Activated T-helper 2 cell treated with anti-CD3 and anti-CD28 coated beads, Interferon-gamma antibody, Interleukin-2, Interleukin-4, amounts not matched to agents 10 μg/mL and 5 μg/mL and 100 μg/mL, durations not matched to agents 14 hours and 24 hours and 36 hours (primary cell): ENCODE results near the gene TMED8. TPM values are rescaled to one million over a fixed set of nuclear protein-coding genes. Genes with fewer than 3 reads are reported as not detected.
"Not testable (repeated sequence)": the region's sequence is repeated elsewhere in the genome, so short reads cannot be mapped to it uniquely, and the experiment has no call there.

Experiments
- DNase-seq: peaks from one replicate; pipeline ENCODE4 v3.0.0; 2021; ENCODE audit warnings: low spot score
- H3K27ac Mint-ChIP-seq: one replicate; pipeline ENCODE4 v1.8.0; 2021; ENCODE audit warnings: mixed read lengths
- H3K27me3 Mint-ChIP-seq: one replicate; pipeline ENCODE4 v1.8.0; 2021; ENCODE audit warnings: low read depth, mixed read lengths
- H3K36me3 Mint-ChIP-seq: one replicate; pipeline ENCODE4 v1.8.0; 2021; ENCODE audit warnings: low read depth, mixed read lengths
- H3K4me1 Mint-ChIP-seq: one replicate; pipeline ENCODE4 v1.8.0; 2021; ENCODE audit warnings: low read depth, mixed read lengths
- H3K4me3 Mint-ChIP-seq: one replicate; pipeline ENCODE4 v1.8.0; 2021; ENCODE audit warnings: low read depth, mild to moderate bottlenecking, moderate library complexity, mixed read lengths
- H3K9me3 Mint-ChIP-seq: one replicate; pipeline ENCODE4 v1.8.0; 2021; ENCODE audit warnings: mixed read lengths
- intact Hi-C: fragments of 100-400 bp; cut with micrococcal nuclease; formaldehyde crosslinking; loops from one replicate; pipeline ENCODE4 v1.15.1; 2023
- total RNA-seq: library from RNA; stranded (reverse); gene quantifications from 2 replicates; pipeline ENCODE4 v1.2.3, GENCODE V29; 2022

The TMED8 gene
- total RNA-seq, 1 donor from 2014 or later = 28.0 TPM

DNA sequence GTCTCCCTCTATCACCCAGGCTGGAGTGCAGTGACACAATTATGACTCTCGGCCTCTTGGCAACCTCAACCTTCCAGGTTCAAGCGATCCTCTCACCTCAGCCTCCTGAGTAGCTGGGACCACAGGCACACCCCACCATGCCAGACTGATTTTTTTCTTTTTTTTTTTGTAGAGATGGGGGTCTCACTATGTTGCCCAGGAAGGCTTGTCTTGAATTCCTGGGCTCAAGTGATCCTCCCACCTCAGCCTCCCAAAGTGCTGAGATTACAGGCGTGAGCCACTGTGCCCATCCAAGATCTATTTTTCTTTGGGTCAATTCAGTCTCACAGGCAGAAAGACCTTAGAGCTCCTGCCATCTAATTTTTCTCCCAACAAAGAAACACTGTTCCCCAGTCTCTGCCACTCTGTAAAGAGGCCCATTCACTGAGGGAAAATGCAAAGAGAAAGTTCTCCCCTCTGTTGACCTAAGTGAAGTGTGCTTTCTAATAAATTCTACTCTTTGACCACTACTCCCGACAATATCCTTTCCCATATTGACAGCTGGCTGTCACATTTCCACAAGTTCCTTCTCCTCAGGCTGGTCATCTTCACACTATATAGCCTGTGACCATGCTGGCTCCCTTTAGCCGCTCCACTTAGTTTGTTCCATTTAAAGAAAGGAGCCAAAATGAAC lies 23.3 kb downstream of the TMED8 start:
- no peak overlapping the region for H3K4me3 Mint-ChIP-seq
- no peaks in the 10 kb centered on the region for H3K27me3 Mint-ChIP-seq
- peaks cover 18% of the 10 kb centered on the region for H3K36me3 Mint-ChIP-seq
- peaks cover 4% of the 10 kb centered on the region for H3K4me1 Mint-ChIP-seq
- H3K27ac Mint-ChIP-seq = no peak overlapping the region
- H3K9me3 Mint-ChIP-seq = no peaks in the 10 kb centered on the region
- no peak for DNase-seq
- intact Hi-C loops = no loop called here

DNA sequence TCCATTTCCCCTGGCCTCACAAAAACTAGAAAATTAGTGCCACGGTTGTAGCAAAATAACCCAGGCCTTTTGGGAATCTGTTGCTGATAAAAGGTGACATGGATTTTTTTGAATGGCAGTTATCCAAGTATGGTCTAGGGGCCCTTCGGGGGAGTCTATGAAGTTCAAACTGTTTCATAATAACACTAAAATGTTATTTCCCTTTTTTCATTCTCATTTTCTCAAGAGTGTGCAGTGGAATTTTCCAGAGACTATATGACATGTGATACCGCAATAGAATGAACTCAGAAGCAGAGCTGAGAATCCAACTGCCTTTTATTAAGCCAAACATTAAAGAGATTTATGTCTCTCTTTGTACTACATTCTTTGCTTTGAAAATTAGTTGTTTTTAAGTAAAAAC lies 29.1 kb downstream of the TMED8 start:
- intact Hi-C loops = no loop called here
- no peak overlapping the region for H3K4me3 Mint-ChIP-seq
- no peaks in the 10 kb centered on the region for H3K4me1 Mint-ChIP-seq

DNA sequence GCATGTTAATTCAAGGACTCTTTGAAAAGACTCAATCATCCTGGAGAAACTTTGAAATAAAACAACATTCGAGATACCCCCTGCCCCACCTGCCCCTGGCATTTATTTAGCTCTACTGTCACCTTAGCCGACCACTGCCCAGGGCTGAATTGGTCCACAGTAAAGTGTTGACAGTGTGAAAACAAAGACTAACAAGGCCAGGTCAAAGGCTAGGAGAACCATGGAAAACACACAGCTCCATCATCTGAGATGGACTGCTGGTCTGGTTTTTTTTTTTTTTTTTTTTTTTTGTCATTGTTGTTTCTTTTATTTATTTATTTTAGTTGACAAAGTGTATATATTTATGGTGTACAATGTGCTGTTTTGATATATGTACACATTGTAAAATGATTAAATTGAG lies 30.4 kb downstream of the TMED8 start:
- no peak overlapping the region for H3K27ac Mint-ChIP-seq
- H3K9me3 Mint-ChIP-seq = no peaks in the 10 kb centered on the region
- H3K4me3 Mint-ChIP-seq = no peak overlapping the region
- H3K27me3 Mint-ChIP-seq = no peaks in the 10 kb centered on the region
- no peaks in the 10 kb centered on the region for H3K4me1 Mint-ChIP-seq
- H3K36me3 Mint-ChIP-seq = peaks cover 28% of the 10 kb centered on the region
- intact Hi-C loops = no loop called here
- DNase-seq = no peak

More for the DNA sequence above, 29.1 kb downstream of the TMED8 start:
- Mint-ChIP-seq H3K36me3 (peaks cover 20% of the 10 kb centered on the region), H3K27ac (no peak overlapping the region), H3K9me3 (no peaks in the 10 kb centered on the region), H3K27me3 (no peaks in the 10 kb centered on the region)
- no peak for DNase-seq

DNA sequence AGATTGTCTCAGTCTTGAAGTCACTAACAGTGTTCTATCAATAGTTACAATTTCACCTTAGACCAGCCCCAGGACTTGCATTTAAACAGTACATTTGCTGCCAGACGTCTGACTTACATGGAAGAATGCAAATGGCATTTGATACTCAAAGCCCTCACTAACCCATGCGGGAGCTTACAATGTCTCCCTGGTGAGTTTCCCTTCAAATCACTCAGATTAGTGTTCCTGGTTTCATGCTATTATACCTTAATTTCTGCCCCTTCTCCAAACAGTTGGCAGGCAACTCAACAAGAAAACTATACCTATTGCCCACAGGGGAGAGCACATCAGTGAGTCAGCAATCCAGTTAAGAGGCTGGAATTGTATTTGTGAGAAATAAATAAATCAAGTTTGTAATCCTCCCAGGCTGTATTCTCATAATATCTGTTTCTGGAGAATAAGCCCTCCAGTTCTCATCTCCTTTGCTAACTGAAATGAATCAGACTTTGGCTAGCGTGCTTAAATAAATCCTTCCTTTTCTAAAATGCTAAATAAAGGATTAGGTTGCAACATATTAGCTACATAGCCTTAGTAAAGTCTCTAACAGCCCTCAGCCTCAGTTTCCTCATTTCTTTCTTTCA lies 32.4 kb downstream of the TMED8 start:
- Mint-ChIP-seq H3K4me3 (no peak overlapping the region), H3K9me3 (no peaks in the 10 kb centered on the region), H3K27me3 (no peaks in the 10 kb centered on the region), H3K27ac (no peak overlapping the region), H3K4me1 (no peaks in the 10 kb centered on the region), H3K36me3 (peaks cover 23% of the 10 kb centered on the region)
- intact Hi-C loops = no loop called here
- DNase-seq = no peak

DNA sequence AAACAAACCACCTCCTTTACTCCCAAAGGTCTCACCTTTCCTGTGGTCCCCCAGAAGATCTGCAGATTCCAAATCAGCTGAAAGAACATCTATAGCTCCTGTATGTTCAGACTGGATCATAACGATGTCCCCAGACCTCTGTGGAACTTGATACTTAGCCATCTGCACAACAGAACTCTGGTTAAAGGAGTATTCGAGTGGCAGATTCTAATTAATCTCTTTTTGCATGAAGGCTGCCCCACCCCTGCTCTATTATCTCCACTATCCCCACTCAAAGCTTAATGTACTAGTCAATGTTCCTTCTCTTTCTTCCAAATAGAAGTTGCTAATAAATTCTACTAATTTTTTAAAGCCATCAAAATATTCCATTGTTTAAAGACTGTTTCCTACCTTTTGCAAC lies 33.2 kb downstream of the TMED8 start:
- Mint-ChIP-seq H3K27me3 (no peaks in the 10 kb centered on the region), H3K36me3 (peaks cover 25% of the 10 kb centered on the region), H3K27ac (no peak overlapping the region), H3K4me1 (peaks cover 1% of the 10 kb centered on the region), H3K4me3 (no peak overlapping the region), H3K9me3 (no peaks in the 10 kb centered on the region)
- no peak for DNase-seq
- intact Hi-C loops = no loop called here

DNA sequence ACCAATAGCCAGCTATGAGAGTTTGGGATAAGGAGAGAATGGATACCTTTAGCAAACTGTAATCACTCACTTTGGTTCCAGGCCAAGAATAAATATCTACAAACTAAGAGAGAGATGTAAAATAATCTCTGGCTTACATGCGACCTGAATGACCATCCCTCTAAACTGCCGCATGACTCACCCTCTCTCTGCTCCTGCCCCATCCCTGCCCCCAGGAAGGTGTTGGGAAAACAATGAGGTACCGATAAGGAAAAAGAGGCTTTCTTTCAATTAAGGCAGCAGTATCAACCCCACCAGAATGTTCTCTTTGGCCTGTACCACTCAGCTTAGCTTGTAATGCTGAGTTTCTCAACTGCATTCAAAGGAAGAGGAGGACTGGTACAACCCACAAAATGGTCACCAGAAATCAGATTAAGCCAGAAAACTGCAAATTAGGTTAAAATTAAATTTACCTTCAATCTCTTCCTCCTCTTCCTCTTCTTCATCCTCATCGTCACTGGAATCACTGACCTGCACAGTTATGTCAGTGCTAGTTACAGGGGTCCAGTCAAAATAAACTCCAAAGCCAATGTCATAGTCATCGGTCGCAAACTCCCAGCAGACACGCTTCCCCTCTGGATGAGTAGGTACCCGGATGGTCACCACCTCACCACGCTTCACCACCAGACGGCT lies 34.0 kb downstream of the TMED8 start:
- Mint-ChIP-seq H3K27ac (no peak overlapping the region), H3K4me1 (peaks cover 3% of the 10 kb centered on the region), H3K27me3 (no peaks in the 10 kb centered on the region), H3K36me3 (peaks cover 25% of the 10 kb centered on the region), H3K4me3 (no peak overlapping the region), H3K9me3 (no peaks in the 10 kb centered on the region)
- no peak for DNase-seq
- intact Hi-C loops = no loop called here

DNA sequence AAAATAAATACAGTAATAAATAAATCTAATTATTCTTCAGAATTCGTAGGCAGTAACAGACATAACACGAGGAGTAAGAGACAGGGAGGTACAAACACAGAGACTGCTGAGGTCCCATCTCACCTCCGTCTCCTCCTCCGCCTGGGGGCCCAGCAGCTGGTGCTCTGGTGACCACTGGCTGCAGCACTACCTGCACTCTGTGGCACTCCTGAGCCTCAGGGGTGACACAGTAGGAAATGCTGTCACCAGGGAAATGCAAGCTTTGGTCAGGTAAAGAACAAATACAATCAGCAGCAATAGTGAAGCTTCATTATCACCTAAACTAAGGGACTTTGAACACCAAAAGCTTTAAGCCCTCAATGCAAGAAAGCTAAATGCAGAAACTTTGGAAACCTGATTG lies 36.5 kb downstream of the TMED8 start:
- Mint-ChIP-seq H3K36me3 (peaks cover 25% of the 10 kb centered on the region), H3K9me3 (no peaks in the 10 kb centered on the region), H3K4me3 (no peak overlapping the region), H3K4me1 (peaks cover 3% of the 10 kb centered on the region), H3K27ac (no peak overlapping the region), H3K27me3 (no peaks in the 10 kb centered on the region)
- DNase-seq = no peak
- intact Hi-C loops = no loop called here

DNA sequence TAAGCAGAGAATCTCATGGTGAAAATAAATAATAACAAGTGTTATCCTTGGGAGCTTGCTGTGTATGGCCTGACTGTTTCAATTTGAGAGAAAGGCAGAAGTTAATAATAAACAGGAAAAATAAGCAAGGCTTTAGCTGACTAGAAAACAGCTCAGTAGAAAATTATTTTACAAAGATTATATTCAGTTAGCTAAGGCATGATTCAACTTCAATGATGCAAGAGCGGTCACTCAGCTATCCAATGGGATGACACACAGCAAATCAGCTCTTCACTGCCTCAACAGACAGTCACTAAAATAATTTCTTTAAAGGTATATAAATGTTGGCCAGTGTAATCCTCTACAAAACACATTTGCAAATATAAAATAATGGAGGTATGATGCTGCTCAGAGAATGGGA lies 37.5 kb downstream of the TMED8 start:
- Mint-ChIP-seq H3K27ac (no peak overlapping the region), H3K4me1 (peaks cover 3% of the 10 kb centered on the region), H3K4me3 (no peak overlapping the region), H3K27me3 (no peaks in the 10 kb centered on the region), H3K36me3 (peaks cover 25% of the 10 kb centered on the region), H3K9me3 (no peaks in the 10 kb centered on the region)
- DNase-seq = no peak
- intact Hi-C loops = no loop called here

DNA sequence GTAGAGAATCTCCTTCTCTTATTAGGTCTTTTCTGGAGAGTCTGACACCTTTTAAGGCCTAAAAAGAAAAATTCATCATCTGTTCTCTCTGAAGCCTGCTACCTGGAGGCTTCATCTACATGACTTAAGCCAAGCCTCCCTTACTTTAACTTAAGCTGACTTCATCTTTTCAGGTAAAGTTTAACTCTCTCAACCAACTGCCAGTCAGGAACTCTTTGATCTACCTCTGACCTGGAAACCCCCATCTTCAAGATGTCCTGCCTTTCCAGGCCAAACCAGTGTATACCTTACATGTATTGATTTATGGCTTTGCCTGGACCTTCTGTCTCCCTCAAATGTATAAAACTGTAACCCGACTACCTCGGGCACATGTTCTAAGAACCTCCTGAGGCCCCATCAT lies 38.6 kb downstream of the TMED8 start:
- Mint-ChIP-seq H3K4me3 (no peak overlapping the region), H3K27ac (no peak overlapping the region), H3K9me3 (no peaks in the 10 kb centered on the region), H3K27me3 (no peaks in the 10 kb centered on the region), H3K36me3 (peaks cover 22% of the 10 kb centered on the region), H3K4me1 (peaks cover 3% of the 10 kb centered on the region)
- intact Hi-C loops = no loop called here
- DNase-seq = no peak

DNA sequence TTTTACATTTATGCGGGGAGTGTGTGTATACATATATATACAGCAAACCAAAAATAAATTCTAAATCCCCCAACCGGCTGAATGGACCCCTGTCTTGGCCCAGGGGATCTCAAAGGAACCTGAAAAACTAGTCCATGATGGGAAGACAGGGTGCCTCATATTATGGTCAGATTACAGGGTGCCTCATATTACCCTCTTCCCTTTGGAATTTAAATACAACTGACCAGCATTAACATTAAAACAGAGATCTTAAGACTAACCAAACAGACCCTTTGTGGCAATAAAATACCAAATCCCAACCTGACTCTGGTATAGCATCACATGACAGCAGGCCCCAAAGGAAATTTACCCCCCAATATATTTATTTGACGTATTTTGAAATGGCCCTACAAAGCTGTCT lies 39.0 kb downstream of the TMED8 start:
- no peak overlapping the region for H3K27ac Mint-ChIP-seq
- no peaks in the 10 kb centered on the region for H3K9me3 Mint-ChIP-seq
- peaks cover 3% of the 10 kb centered on the region for H3K4me1 Mint-ChIP-seq
- peaks cover 20% of the 10 kb centered on the region for H3K36me3 Mint-ChIP-seq
- intact Hi-C loops = no loop called here
- DNase-seq = no peak
- no peak overlapping the region for H3K4me3 Mint-ChIP-seq
- no peaks in the 10 kb centered on the region for H3K27me3 Mint-ChIP-seq

DNA sequence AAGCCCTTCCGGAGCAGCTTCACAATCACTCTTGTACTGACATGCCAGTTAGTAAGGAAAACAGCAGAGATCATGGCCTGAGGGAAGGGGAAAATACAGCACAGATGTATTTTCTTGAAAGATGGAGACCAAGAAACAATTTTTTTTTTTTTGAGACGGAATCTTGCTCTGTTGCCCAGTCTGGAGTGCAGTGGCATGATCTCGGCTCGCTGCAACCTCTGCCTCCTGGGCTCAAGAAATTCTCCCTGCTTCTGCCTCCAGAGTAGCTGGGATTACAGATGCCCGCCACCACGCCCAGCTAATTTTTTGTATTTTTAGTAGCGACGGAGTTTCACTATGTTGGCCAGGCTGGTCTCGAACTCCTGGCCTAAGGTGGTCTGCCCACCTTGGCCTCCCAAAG lies 39.6 kb downstream of the TMED8 start:
- intact Hi-C loops = not testable (repeated sequence)

DNA sequence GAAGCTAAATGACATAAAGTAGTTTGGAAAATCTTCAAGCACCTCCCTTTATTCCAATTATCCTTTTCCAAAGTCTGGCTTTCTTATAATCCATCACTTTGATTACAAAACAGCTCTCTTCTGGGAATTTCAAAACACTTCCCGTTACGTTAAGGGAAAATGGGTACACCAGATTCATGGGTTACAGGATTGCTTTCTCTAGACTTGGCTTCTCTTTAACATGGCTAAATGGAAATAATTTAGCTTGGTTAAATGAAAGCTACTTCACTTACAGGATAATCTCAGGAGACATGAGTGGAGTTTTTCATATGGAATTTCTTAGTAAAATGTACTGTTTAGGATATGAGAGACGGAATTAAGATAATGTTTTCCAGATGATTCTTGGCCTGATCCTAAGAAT lies 41.3 kb downstream of the TMED8 start:
- DNase-seq = no peak
- Mint-ChIP-seq H3K27me3 (no peaks in the 10 kb centered on the region), H3K9me3 (no peaks in the 10 kb centered on the region), H3K4me1 (peaks cover 3% of the 10 kb centered on the region), H3K27ac (no peak overlapping the region), H3K36me3 (peaks cover 5% of the 10 kb centered on the region), H3K4me3 (no peak overlapping the region)
- intact Hi-C loops = no loop called here

More for the DNA sequence above, 39.6 kb downstream of the TMED8 start:
- not testable (repeated sequence) for H3K27me3 Mint-ChIP-seq, H3K9me3 Mint-ChIP-seq, DNase-seq, H3K27ac Mint-ChIP-seq, H3K4me1 Mint-ChIP-seq, H3K4me3 Mint-ChIP-seq
- peaks cover 14% of the 10 kb centered on the region for H3K36me3 Mint-ChIP-seq

DNA sequence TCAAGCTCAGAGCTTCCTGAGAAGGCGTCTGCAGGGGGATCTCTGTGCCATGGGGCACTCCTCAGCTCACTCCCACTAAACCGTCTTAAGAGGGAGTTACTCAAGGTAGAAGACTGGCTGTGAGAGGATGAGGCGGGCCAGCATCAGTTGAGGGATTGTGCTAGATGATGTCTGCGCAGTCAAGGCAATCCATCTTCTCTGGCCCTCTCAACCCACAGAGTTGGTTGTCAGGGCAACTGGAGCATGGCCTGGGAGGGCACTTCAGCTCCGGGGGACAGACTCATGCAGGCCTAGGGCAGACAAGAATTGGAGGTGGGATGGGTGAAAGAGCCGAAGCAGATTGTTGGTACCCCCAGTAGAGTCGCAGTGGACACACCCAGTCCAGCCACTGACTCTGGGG lies 47.0 kb downstream of the TMED8 start:
- no peaks in the 10 kb centered on the region for H3K9me3 Mint-ChIP-seq
- DNase-seq = no peak
- intact Hi-C loops = no loop called here
- H3K36me3 Mint-ChIP-seq = no peaks in the 10 kb centered on the region
- no peak overlapping the region for H3K27ac Mint-ChIP-seq
- H3K4me3 Mint-ChIP-seq = no peak overlapping the region
- no peaks in the 10 kb centered on the region for H3K27me3 Mint-ChIP-seq
- H3K4me1 Mint-ChIP-seq = no peaks in the 10 kb centered on the region
